AG04450 (cell line): Measurements from ENCODE around the gene HEXIM1. TPM values are rescaled to one million over a fixed set of nuclear protein-coding genes. Genes with fewer than 3 reads are reported as not detected.

Experiments
- CTCF ChIA-PET: fragments of 300-600, 350-600 bp; formaldehyde crosslinking; extraction: SDS; loops from one replicate; lab custom pipeline; 2022; ENCODE audit warnings: antibody characterized with exemption, inconsistent platforms; lab: Charles Lee
- POLR2A ChIA-PET: fragments of 350-600 bp; formaldehyde crosslinking; extraction: SDS; loops from one replicate; lab custom pipeline; 2021; ENCODE audit warnings: antibody characterized with exemption, inconsistent platforms; lab: Yijun Ruan, JAX
- DNase-seq: peaks from one replicate; pipeline ENCODE4 v3.0.0-alpha.2; 2011; ENCODE audit warnings: low read depth, low spot score
- H3K27ac ChIP-seq: one replicate; pipeline ENCODE4 v1.5.1; 2012; ENCODE audit warnings: low read depth, low read length, control low read depth
- H3K27me3 ChIP-seq: one replicate; pipeline ENCODE4 v1.6.0; 2012; ENCODE audit warnings: low read length; ENCODE audit not compliant: control insufficient read depth, insufficient read depth
- H3K4me3 ChIP-seq: 2 replicates; pipeline ENCODE4 v1.5.1; 2011; ENCODE audit warnings: mild to moderate bottlenecking, low read depth, low read length, control low read depth
- H3K9me3 ChIP-seq: 2 replicates; pipeline ENCODE4 v1.5.1; 2012; ENCODE audit warnings: low read length; ENCODE audit not compliant: control insufficient read depth, insufficient read depth
- polyA plus RNA-seq: library from polyadenylated mRNA; depleted of rRNA; stranded (reverse); fragments of >200 nt; gene quantifications from 2 replicates; pipeline ENCODE4 v1.2.3, GENCODE V29; 2011
- TF ChIP-seq, protein P1 (sequence below): IDR thresholded peaks from 2 replicates; pipeline ENCODE4 v1.5.1; 2011; ENCODE audit warnings: low read depth, low read length, control low read depth, inconsistent platforms

Gene HEXIM1
- polyA plus RNA-seq, 1 experiment: 13.2 TPM

DNA sequence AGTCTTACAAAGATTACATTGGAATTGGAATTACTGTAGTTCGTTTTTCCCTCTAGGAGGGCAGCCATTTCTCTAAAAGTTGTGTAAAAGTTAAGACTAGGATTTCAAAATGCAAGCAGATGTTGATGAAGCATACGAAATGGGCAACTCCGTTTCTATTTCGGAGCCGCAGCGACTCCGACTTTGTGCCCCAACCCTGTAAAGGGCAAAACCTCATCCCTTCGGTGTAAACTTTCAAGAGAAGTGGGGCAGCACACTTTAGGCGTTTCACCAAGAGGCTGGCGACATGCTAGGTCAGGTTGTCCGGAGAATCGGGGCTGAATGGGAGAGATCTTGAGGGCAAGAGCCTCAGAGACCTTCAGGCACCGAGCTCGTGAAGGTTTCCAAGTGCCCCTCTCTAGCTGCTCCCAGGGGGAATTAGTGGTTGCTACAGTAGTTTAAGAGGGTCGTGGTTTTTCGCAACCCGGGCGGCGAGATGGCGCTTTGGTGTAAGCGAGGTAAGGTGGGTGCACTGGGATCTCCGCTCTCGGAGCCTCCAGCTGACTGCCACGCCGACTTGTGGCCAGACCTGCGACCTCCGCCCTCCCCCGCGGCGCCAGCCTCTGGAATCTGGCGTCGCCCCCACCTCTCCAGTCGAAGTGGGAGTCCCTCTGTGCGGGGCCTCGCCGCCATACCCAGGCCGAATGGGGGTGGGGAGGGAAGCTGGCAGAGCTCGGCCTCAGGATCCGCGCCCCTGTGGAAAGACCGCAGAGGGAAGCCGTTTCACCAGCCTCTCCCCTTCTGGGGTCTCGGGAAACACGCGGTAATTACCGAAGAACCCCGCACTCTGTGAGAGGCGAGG is 12.4 kb downstream of the HEXIM1 start:
- H3K4me3 ChIP-seq: peak overlapping the region; percentile 90
- TF ChIP-seq, protein P1, sequence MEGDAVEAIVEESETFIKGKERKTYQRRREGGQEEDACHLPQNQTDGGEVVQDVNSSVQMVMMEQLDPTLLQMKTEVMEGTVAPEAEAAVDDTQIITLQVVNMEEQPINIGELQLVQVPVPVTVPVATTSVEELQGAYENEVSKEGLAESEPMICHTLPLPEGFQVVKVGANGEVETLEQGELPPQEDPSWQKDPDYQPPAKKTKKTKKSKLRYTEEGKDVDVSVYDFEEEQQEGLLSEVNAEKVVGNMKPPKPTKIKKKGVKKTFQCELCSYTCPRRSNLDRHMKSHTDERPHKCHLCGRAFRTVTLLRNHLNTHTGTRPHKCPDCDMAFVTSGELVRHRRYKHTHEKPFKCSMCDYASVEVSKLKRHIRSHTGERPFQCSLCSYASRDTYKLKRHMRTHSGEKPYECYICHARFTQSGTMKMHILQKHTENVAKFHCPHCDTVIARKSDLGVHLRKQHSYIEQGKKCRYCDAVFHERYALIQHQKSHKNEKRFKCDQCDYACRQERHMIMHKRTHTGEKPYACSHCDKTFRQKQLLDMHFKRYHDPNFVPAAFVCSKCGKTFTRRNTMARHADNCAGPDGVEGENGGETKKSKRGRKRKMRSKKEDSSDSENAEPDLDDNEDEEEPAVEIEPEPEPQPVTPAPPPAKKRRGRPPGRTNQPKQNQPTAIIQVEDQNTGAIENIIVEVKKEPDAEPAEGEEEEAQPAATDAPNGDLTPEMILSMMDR: no peak
- ChIA-PET CTCF (interaction anchor here (3.7 to 4.5 kb wide), 3 partner anchors 10 to 37 kb away, joined by 31 to 51 read pairs (median 37); partner anchors contain the start of genes ACBD4 and HEXIM1), POLR2A (interaction anchor here (0.9 to 5.6 kb wide), 12 partner anchors 11 to 211 kb away, joined by 3 to 399 read pairs (median 8); partner anchors contain the start of genes ACBD4, HEXIM1, MAP3K14 and NMT1)
- peak overlapping the region; percentile 97 for H3K27ac ChIP-seq
- peaks cover 5% of the 10 kb centered on the region; the same call in 1 of the 2 replicates for H3K9me3 ChIP-seq
- no peaks in the 10 kb centered on the region for H3K27me3 ChIP-seq
- no peak for DNase-seq

DNA sequence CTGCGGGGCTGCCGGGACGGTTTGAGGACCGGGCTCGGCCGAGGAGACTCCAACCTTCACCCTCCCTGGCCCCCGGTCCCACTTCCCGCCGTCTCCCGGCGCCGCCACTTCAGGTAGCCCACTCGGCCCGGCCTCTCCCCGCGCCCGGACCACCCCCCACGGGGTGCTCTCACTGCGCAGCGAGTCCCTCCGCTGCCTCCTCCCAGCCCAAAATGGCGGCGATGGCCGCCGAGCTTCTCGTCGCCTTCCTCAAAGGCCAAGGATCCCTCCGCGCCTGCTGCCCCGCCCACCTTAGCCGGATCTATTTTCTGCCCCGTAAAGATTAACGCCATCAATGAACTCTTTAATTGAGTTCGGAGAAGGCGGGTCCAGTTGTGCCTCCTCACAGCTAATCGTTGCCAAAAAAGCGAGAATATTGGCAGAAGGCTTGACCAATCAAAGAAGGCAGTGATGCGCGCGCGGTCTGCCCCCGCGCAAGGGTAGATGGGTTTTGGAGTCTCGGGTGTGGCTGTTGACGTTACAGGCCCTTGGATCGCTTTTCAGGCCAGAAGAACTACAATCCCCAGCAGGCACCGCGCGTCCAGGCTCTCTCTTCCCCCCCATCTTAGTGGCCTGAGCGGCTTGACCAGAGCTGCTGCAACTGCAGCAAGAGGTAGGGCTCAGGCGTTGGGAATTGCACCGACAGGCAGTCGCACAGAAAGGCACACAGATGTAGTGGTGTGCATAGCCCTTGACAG is 13.2 kb downstream of the HEXIM1 start, which contains the start of gene HEXIM2:
Gene HEXIM2 (plus strand): TSS at position 588 of the 737 bp plus-strand sequence. CDS start 919 bp downstream, outside the sequence.
- DNase-seq: peak; percentile 100
- Histone ChIP-seq H3K9me3 (peaks cover 5% of the 10 kb centered on the region; the same call in 1 of the 2 replicates), H3K27me3 (no peaks in the 10 kb centered on the region), H3K4me3 (peak within 1 kb of the TSS; percentile 90), H3K27ac (peak within 1 kb of the TSS; percentile 97)
- POLR2A ChIA-PET: interaction anchor here (0.6 to 5.6 kb wide), 13 partner anchors 11 to 210 kb away, joined by 3 to 399 read pairs (median 7); partner anchors contain the start of genes ACBD4, HEXIM1, MAP3K14 and NMT1
- TF ChIP-seq, protein P1: no peak
- CTCF ChIA-PET: interaction anchor here (3.7 to 4.5 kb wide), 3 partner anchors 11 to 36 kb away, joined by 31 to 51 read pairs (median 37); partner anchors contain the start of genes ACBD4 and HEXIM1

DNA sequence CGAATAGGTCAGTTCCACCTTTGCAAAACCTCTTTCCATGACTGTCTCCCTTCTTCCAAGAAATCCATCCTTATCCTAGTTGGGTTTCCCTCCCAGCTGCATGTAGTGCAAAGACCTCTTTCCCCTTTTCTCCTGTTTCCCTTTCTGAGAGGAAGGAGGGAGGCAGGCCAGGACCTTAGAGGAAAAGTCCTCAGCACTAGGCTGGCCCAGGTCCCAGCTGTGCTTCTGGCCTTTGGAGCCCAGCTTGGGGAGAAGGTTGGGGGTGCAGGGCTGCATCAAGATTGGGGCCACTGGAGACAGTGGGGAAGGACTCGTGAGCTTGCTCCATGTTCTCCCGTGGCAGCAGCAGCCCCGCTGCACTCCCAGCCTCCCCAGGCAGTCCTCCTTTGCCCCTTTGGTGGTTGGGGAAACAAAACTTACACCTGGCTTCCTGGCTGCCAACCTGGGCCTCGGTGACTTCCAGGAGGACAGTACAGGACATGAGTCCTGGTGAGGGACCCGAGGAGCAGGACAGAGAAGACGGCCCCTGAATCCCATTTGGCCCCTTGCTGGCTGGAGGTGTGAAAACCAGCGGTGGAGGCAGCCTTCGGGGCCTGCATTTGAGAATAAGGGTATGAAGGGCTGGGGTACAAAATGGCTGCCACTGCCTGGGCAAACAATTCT is 13.9 kb downstream of the HEXIM1 start:
- ChIA-PET POLR2A (interaction anchor here (0.9 to 5.6 kb wide), 9 partner anchors 10 to 210 kb away, joined by 5 to 399 read pairs (median 15); partner anchors contain the start of genes ACBD4, HEXIM1, NMT1 and PLCD3), CTCF (interaction anchor here (3.7 to 4.5 kb wide), 3 partner anchors 11 to 35 kb away, joined by 31 to 51 read pairs (median 37); partner anchors contain the start of genes ACBD4 and HEXIM1)
- H3K4me3 ChIP-seq: peak overlapping the region; percentile 59
- no peak overlapping the region for H3K27ac ChIP-seq
- H3K27me3 ChIP-seq: no peaks in the 10 kb centered on the region
- DNase-seq: no peak
- TF ChIP-seq, protein P1: no peak
- H3K9me3 ChIP-seq: peaks cover 5% of the 10 kb centered on the region; the same call in 1 of the 2 replicates

DNA sequence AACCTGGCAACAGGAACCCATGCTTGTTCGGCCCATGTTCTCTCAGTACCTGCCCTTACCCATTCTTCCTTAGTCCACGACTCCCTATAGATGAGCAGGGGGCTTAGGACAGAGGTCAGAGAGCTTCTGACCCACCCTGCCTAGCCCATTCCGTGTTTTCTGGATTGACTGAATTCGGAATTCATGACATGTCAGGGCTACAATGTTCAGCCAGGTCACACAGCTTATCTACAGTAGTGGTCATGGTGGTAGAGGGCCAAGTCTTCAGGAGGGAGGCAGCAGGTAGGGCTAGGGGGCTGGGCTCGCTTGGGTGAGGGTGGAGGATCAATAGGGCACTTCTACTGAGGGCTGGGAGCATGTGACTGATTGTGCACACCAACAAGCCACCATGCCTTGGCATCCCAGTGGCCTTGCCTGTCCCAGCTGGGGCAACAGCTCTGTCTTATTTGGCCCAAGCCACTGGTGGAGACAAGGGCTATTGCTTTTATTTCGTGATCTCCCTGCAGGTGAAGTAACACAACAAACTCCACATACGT is 16.5 kb downstream of the HEXIM1 start:
- CTCF ChIA-PET: interaction anchor here (1.0 to 1.6 kb wide), 3 partner anchors 29 to 33 kb away, joined by 3 to 10 read pairs (median 5); partner anchors contain the start of gene ACBD4

More for the DNA sequence above, 16.5 kb downstream of the HEXIM1 start:
- Histone ChIP-seq H3K9me3 (peaks cover 5% of the 10 kb centered on the region; the same call in 1 of the 2 replicates), H3K27ac (no peak overlapping the region), H3K27me3 (no peaks in the 10 kb centered on the region), H3K4me3 (no peak overlapping the region)
- DNase-seq: no peak
- POLR2A ChIA-PET: interaction anchor here (0.7 to 2.6 kb wide), 2 partner anchors 16 to 47 kb away, joined by 3 to 18 read pairs; partner anchors contain the start of gene HEXIM1
- TF ChIP-seq, protein P1: no peak
